SK-N-SH treated with all-trans-retinoic acid at 6 μM for 48 hours (cell line): ENCODE results near the gene CLCN6.
"Not testable (repeated sequence)": the region's sequence is repeated elsewhere in the genome, so short reads cannot be mapped to it uniquely, and the experiment has no call there.

Experiments used
- BACH2 ChIP-seq: fragments of 250-450 bp; sonication (Bioruptor Pico); IDR thresholded peaks from 2 replicates; pipeline ENCODE4 v1.9.0; 2021; ENCODE audit warnings: mild to moderate bottlenecking, borderline replicate concordance
- CSDC2 ChIP-seq: fragments of 250-450 bp; sonication (Bioruptor Pico); IDR thresholded peaks from 2 replicates; pipeline ENCODE4 v1.5.0; 2020; ENCODE audit warnings: mild to moderate bottlenecking, moderate library complexity
- TCF4 ChIP-seq: fragments of 250-450 bp; sonication (Bioruptor Pico); IDR thresholded peaks from 2 replicates; pipeline ENCODE4 v1.8.0; 2021; ENCODE audit warnings: mild to moderate bottlenecking, moderate library complexity, borderline replicate concordance
- ZC3H10 ChIP-seq: fragments of 250-450 bp; sonication (Bioruptor Pico); IDR thresholded peaks from 2 replicates; pipeline ENCODE4 v1.5.1; 2021; ENCODE audit warnings: mild to moderate bottlenecking, moderate library complexity
- ZFP3 ChIP-seq: fragments of 250-450 bp; sonication (Bioruptor Pico); IDR thresholded peaks from 2 replicates; pipeline ENCODE4 v1.5.0; 2020; ENCODE audit warnings: mild to moderate bottlenecking, moderate library complexity
- ZFP30 ChIP-seq: fragments of 450-650 bp; formaldehyde crosslinking; IDR thresholded peaks from 2 replicates; pipeline ENCODE4 v1.5.0; 2022; ENCODE audit warnings: mild to moderate bottlenecking, moderate library complexity
- ZNF8 ChIP-seq: fragments of 450-650 bp; formaldehyde crosslinking; IDR thresholded peaks from 2 replicates; pipeline ENCODE4 v1.5.0; 2020; ENCODE audit warnings: mild to moderate bottlenecking, moderate library complexity

- not testable (repeated sequence) for TF ChIP-seq ZNF8 (CRISPR knock-in tag); ZFP3 (CRISPR knock-in tag); TCF4; BACH2; CSDC2 (CRISPR knock-in tag); ZFP30 (CRISPR knock-in tag); ZC3H10 (CRISPR knock-in tag)
Measured at GRCh38 chr1:11803924-11804665, 1.9 kb upstream of the CLCN6 start.
